HG02759 (cell line): ENCODE results near the gene SLC25A10.
A peak's percentile ranks its signal among the peaks of the same experiment; 100 is the strongest.
"Not testable (repeated sequence)": the region's sequence is repeated elsewhere in the genome, so short reads cannot be mapped to it uniquely, and the experiment has no call there.

ENCODE experiments used
- ATAC-seq: cut with Tn5 transposase; IDR thresholded peaks from one replicate; pipeline ENCODE4 v1.9.1; 2021; ENCODE audit warnings: mild to moderate bottlenecking, moderate library complexity; ENCODE audit not compliant: unreplicated experiment

The SLC25A10 gene, protein sequence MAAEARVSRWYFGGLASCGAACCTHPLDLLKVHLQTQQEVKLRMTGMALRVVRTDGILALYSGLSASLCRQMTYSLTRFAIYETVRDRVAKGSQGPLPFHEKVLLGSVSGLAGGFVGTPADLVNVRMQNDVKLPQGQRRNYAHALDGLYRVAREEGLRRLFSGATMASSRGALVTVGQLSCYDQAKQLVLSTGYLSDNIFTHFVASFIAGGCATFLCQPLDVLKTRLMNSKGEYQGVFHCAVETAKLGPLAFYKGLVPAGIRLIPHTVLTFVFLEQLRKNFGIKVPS

DNA sequence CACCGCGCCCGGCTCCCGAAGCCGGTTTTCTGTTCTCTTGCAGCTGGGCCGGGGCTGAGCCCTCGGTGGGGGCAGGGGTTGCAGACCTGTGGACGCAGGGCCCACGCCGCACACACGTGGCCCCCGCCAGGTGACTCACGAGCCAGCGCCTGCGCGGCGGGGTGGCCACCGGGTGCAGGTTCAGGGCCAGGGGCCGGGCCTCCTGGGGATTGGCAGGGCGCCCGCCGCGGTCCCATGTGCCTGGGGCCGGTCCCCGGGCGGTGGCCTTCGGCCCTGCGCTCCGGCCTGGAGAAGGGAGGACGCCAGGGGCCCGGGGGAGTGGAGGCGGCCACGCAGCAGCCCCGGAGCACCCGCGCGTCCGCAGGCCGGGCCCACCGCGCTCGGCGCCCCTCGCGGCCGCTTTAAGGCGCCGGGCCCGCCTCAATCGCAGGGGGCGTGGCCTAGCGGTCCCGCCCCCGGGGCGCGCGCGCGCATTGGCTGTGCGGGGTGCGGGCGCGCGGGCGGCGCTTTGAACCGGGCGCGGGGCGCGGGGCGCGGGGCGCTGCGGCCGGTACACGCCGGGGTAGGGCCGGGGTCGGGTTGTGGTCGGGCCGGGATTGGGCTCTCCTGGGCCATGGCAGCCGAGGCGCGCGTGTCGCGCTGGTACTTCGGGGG is at the start of gene SLC25A10:
Gene SLC25A10 (plus strand): TSS at position 471 of the 654 bp plus-strand sequence. CDS start 143 bp downstream, at position 614.
- ATAC-seq = peak; percentile 78

DNA sequence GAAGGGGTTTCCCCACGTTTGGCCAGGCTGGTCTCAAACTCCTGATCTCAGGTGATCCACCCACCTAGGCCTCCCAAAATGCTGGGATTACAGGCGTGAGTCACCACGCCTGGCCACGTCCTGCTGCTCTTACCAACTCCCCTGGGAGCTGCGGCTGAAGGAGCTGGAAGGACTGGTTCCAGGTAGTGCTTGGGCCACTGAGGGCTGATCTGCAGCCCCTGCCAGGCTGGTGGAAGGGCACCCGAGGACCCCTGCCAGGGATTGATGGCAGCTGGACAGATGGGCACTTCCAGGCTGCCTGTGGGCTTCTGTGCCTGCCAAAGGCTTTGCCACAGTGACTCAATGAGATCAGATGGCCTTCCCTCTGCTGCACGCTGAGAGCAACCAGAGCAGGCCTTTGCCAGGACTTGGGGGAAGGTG is 48.0 kb upstream of the SLC25A10 start:
- ATAC-seq = no peak

DNA sequence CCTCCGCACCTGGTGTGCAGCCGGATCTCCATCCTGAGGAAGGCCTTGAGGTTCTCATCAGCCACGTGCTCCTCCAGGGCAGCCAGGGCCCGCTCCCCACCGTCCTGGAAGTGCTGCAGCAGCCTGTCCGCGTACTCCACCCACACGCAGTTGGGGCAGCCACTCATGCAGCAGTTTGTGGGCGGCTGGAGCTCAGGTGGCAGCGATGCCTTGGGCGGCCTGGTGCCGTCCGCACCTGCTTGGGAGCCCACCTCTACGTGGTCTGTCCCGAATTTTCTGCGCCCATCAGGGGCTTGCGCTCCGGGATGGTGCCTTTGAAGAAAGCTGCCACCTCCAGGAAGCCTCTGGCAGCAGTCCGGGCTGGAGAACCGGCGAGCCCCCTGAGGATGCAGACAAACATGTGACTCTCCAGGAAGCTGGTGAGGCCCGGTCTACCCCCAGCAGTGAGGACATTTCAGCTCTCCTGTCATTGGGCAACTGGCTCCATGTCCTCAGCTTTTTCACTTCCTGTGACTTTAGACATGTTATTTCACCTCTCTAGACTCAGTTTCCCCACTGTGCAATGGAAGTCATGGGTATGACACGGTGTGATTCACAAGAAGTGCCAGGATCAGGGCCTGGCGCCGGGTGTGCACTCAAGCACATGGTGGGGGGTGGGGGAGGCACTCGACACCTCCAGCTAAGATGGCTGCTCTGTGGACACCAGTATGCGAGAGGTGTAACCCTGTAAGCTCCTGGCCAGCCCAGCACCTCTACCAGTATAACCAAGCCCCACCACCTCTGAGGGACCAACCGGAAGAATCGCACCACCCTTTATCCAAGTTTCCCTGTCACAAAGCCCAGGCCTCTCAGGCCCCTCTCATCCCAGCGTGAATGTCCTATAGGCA is 46.6 kb upstream of the SLC25A10 start:
- peak; percentile 2 for ATAC-seq

DNA sequence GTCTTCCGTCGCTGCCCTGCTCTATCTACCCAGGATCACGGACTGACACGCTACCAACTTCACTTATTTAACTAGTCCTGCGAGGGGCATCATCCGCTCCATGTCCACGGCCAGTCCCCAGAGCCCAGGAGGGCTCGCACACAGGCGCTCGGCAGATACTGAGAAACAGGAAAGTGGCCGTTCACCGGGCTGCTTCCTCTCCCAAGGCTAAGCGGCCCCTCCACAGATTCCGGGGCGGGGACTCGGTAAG is 46.1 kb upstream of the SLC25A10 start:
- ATAC-seq = no peak

DNA sequence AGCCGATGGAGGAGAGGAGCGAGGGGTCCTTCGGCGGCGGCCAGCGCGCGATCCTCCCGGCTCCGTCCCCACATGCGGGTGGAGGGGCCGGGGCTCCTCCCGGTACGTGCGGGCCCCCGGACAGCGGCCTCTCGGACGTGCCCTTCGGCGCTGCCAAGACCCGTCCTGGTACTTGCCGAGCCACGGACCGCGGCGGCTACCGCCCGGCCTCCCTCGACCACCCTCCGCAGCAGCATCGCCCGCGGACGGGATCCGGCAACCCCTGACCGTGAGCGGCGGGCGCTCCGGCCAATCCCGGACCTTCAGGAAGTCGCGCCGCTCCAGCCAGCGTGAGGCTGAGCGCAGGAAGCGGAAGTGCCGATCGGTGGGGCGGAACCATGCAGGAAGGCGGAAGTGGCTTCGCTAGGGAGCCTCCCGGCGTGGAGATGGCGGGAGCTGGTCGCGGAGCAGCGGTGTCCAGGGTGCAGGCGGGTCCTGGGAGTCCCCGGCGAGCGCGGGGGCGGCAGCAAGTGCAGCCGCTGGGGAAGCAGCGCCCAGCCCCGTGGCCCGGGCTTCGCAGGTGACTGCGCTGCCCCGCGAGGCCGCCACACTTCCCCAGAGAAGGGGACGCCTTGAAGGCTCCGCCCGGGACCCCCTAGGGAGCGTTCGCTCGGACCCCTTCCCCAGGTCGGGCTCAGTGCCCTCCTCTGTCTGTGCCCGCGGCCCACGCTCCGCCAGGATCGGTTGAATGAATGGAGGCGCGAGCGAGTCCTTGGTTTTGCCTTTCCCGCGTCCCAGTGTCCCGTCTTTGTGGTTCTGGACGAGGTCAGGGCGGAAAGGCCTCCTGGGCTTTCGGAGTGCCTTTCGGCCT is 45.5 kb upstream of the SLC25A10 start, which contains the start of the genes CCDC137 and OXLD1:
Gene CCDC137 (plus strand): TSS at position 396 of the 850 bp plus-strand sequence. CDS start 30 bp downstream, at position 426.
Gene OXLD1 (minus strand): TSS at position 264 of the 850 bp plus-strand sequence. CDS start 28 bp downstream, at position 236.
- ATAC-seq = peak; percentile 94

DNA sequence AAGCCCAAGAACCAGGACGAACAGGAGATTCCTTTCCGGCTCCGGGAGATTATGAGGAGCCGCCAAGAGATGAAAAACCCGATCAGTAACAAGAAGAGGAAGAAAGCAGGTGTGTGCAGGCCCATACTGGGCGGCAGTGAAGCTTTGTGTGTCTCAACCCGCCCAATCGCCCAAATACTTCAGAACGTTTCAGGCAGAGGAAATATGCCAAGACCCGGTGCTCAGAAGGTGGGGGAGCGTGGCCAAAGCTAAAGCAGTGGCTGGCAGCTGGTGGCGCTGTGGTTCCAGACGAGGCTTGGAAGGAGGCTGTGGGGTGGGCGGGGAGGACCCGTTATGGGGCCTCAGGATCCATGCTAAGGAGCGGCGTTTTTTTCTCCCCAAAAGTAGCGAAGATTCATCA is 44.3 kb upstream of the SLC25A10 start:
- ATAC-seq = no peak

DNA sequence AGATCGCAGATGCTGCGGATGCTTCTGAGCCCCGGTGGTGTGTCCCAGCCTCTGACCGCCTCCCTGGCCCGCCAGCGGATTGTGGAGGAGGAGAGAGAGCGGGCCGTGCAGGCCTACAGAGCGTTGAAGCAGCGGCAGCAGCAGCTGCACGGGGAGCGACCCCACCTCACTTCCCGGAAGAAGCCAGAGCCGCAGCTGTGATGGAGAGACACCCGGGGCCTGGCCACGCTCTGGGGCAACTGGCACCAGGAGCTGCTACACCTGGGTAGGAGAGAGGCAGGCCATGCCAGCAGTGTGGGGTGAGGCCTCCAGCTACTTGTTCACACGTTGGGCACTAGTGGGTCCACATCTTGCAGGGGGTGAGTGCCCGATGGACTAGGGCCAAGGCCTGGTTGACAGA is 39.6 kb upstream of the SLC25A10 start:
- no peak for ATAC-seq

DNA sequence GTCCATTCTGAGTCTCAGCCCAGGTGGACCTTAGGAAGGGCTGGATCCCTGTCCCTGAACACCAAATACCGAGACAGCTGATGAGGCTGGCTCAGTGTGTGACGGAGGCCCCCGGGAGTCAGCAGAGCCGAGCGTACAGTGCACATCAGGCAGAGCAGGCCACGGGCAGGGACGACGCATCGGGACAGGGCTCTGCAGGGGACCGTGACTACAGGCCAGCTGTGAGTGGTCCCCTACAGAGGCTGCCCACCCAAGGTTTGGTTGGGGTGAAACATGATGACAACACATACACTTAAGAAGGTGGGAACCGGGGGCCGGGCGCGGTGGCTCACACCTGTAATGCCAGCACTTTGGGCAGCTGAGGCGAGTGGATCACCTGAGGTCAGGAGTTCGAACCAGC is 39.1 kb upstream of the SLC25A10 start:
- no peak for ATAC-seq

DNA sequence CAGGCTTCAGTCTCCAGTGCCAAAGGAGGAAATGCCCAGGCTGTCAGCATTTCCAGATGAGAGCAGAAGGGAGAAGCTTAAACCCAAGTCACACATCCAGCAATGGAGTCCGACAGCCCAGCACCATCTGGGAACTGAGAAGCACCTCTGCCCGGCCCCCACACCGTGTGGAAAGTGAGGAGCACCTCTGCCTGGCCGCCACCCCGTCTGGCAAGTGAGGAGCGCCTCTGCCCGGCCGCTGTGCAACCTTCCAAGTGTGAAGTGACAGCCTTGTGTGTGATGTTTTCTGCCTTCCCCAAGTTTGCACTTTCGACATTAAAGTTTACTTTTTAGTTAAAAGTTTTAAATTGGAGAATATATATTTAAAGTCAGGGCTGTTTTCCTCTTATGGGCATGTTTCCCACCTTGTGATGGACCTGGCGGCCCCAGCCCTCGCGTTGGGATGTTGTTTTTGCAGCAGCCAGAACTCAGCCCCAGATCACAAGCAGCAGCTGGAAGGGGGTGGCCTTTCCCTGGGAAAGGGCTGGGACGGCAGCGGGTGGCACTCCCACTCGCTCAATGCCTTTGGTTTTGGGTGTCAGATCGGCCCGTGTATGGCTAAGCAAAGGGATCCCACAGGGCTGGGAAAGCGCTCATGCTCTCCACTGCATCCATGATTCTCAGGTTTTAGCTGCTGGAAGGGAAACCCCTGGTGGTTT is 38.4 kb upstream of the SLC25A10 start:
- ATAC-seq = no peak

DNA sequence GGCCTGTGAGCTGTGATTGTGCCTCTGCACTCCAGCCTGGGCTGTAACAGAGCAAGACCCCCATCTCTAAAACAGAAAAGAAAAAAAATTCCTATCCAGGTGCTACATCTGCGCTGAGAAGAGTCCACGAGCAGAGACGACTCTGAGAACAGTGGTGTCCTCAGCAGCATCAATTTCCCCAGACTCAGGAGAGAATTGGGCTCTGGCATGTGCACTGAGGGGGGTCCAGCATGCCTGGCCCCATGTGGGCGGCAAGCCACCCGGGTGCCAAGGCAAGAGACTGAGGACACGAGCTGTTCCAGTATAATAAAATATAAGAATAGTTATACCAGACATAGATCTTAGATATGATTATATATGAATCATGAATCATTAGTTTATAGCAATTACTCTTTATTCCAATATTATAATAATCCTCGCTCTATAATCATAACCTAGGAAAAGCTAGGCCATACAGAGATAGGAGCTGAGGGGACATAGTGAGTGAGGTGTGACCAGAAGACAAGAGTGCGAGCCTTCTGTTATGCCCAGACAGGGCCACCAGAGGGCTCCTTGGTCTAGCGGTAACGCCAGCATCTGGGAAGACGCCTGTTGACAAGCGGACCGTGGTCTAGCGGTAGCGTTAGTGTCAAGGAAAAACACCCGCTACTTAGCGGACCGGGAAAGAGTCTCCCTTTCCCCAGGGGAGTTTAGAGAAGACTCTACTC is 36.4 kb upstream of the SLC25A10 start:
- not testable (repeated sequence) for ATAC-seq

DNA sequence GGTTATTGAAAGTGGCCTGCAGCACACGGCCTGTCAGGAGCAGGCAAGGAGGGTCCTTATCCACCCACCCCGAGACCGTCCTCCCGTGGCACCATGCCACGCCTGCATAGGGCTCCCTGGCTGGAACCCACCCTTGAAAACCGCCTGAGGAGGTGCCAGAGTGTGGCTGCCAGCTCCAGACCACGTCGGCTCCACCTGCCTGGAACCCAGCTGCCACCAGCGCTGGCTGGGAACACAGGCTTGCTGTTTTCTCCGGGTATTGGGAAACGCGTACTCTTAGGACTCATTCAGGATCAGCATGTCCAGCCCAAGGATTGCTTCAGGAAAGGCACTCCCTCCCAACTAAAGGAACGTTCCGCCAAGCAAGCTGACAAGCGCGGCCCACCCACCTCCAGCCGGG is 35.2 kb upstream of the SLC25A10 start:
- ATAC-seq = no peak

DNA sequence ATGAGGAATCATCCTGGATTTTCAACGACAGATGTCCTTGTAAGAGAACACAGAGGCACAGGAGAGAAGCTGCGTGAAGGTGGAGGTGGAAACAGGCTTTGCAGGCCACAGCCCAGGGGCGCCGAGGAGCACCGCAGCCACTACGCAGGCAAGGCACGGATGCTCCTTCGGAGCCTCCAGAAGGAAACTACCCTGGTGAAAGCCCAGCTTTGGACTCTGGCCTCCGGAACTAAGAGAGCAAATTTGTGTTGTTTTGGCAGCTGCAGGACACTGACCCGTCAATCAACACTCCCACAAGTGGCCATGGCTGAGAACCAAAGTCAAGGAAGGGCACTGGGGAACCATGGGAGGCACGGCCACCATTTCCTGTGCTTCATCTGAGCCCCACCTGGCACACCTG is 31.9 kb upstream of the SLC25A10 start:
- no peak for ATAC-seq

DNA sequence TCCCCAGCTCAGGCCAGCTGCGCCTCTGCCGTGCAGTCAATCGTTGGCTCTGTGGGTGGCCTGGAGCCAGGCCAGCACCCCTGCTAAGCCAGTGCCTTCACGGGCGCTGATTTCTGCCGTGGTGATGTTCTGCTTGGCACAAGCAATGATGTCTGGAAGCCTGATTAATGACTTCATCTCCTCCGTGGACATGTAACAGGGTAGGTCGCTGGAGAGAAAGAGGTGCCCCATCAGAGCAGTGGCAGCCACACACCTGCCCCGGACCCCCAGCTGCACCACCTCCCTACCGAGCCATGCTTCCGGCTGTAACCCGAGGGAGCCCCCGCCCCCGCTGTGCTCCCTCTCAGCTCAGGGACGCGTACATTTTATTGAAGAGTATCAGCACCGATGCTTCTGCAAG is 30.4 kb upstream of the SLC25A10 start:
- no peak for ATAC-seq

DNA sequence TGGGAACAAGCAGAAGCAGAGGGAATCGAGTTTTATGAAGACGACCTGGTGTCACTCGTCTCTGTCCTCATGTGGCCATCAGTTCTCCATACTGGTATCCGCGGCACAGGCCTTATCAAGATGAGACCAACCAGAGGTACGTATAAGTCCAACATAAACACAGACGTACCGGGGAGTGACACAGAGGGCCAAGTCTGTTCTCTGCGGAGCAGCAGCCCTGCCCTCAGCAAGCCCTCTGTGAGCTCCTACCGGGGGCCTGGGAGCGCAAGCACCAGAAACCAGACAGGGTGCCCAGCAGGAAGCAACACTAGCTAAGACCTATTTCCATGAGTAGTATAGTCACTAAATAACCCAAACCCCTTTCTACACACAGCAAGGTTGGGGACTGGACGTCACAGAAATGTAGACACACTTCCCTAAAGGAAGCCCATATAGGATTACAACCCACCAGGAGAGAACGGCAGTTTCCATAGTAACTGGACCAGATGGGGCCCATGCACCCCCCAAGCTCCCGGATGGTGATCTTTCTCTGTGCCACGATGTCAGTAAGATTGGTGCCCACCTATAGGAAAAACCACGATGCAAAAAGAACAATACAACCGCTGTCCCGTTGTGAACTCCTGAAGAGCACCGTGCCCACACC is 29.4 kb upstream of the SLC25A10 start:
- no peak for ATAC-seq

DNA sequence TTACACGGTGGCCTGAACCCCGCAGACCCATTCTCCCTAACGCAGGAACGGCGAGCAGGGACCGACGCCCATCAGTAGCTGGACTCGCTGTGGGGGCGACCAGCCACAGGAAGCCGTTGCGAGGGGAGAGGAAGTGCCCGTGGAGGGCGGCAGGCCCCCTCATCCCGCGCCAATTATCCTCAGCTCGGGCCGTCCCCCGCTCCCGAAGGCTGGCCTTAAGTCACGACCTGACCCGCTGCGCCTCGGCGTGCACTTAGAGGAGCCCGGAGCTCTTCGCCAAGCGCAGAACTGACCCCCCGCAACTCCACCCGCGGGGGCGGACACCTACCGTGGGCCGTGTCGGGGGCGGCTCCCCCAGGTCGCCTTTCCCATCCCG is 28.9 kb upstream of the SLC25A10 start:
- ATAC-seq = peak; percentile 3

DNA sequence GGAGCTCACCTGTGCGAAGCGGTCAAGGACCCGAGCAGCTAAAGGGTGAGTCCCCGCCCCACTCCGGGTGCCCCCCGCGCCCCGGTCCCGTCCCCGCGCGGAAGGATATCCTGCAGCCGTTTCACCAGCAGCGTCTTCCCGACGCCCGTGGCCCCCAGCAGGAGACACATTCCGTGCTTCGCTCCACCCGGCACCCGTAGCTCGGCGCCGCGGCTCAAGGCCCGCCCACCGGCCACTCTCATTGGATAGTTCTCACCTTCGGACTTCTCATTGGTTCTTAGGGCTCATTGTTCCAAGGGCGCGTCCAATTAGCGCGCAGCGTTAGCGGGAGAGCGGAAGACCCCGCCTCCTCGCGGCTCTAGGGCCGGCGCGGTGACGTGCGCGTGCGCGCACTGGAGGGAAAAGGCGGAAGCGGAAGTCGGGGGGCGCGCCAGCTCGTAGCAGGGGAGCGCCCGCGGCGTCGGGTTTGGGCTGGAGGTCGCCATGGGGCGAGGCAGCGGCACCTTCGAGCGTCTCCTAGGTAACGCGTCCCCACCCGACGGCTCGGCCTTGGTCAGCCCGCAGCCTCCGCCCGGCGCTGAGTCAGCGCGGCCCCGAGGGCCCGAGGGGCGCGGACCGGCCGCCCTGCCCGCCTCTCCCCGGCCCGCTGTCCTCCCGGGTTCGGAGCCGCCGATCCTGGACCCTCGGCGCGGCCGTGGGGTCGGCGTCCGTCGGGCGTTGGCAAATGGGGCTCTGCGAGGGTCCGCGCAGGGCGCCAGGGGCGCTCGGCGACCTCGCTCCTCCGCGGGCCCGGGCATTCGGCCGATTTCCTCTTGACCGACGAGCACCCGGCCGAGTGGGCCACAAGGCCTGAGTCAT is 28.3 kb upstream of the SLC25A10 start, which contains the start of the genes ARL16 and HGS:
Gene ARL16 (minus strand): TSS at position 214 of the 858 bp plus-strand sequence. CDS start 44 bp downstream, at position 170.
Gene HGS (plus strand): TSS at position 428 of the 858 bp plus-strand sequence. CDS start 56 bp downstream, at position 484.
- peak; percentile 88 for ATAC-seq

DNA sequence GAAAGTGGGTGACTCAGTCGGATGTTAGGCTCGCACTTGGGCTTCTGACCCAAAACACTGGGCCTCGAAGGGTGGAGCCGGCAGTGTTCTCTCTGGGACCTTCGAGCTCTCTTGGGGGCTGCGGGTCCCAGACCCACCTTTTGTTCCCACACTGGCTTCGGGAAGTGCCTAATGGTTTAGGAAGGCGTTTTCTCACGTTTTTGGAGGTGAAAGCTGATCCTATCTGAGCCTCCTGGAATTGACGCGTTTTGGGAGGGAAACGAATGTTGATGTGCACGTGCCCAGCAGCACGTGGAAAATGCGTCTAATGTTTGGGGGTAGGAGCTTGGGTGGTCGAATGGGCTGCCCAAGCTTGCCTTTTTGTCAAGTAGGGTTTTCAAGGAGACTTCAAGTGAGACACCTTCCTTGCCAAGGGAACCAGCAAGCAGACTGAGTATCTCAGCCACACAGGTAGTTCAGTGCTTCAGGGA is 27.6 kb upstream of the SLC25A10 start:
- no peak for ATAC-seq

DNA sequence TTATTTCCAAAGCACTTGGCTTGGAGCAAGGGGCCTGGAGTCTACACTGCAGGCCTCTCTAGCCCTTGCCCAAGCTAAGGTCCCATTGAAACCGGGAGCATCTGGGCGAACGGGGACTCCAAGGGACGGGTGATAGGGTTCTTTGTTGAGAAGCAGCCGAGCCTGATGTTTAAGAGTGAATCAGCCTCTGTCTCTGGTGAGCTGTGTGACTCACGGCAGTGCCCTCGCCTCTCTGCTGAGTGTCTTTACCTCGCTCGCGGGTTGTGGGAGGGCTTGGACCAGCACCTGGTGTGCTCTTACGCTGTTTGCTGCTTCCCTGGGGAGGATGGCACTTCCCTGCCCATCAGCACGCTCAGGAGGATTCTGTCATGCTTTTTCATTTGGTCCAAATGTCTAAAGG is 27.0 kb upstream of the SLC25A10 start:
- ATAC-seq = no peak
